DMS53 (cell line): Measurements from ENCODE around the gene PHLDB3.
"Not testable (repeated sequence)": the region's sequence is repeated elsewhere in the genome, so short reads cannot be mapped to it uniquely, and the experiment has no call there.

Experiments used
- DNase-seq: peaks from one replicate; lab custom pipeline; 2025; lab: John Stamatoyannopoulos, UW

PHLDB3 gene

GRCh38 chr19:43504426-43505185, at the start of gene PHLDB3:
Gene PHLDB3, minus strand, starts transcription at chr19:43504746. Its CDS starts 628 bp downstream, at chr19:43504118.
- DNase-seq = peak; percentile 67

GRCh38 chr19:43553656-43554055, 49.1 kb upstream of the PHLDB3 start:
- no peak for DNase-seq

- no peak for DNase-seq
Measured at GRCh38 chr19:43552616-43553015, 48.1 kb upstream of the PHLDB3 start.

- DNase-seq = no peak
Measured at GRCh38 chr19:43552198-43552450, 47.6 kb upstream of the PHLDB3 start.

- no peak for DNase-seq
Measured at GRCh38 chr19:43551399-43552197, 47.1 kb upstream of the PHLDB3 start.

- DNase-seq = no peak
Measured at GRCh38 chr19:43548706-43549105, 44.2 kb upstream of the PHLDB3 start.

GRCh38 chr19:43547926-43548325, 43.4 kb upstream of the PHLDB3 start:
- not testable (repeated sequence) for DNase-seq

GRCh38 chr19:43546581-43546980, 42.0 kb upstream of the PHLDB3 start:
- DNase-seq = no peak

- no peak for DNase-seq
Measured at GRCh38 chr19:43545981-43546380, 41.4 kb upstream of the PHLDB3 start.

GRCh38 chr19:43545276-43545675, 40.7 kb upstream of the PHLDB3 start:
- DNase-seq = no peak

- no peak for DNase-seq
Measured at GRCh38 chr19:43544077-43544476, 39.5 kb upstream of the PHLDB3 start.

- no peak for DNase-seq
Measured at GRCh38 chr19:43541920-43542650, 37.5 kb upstream of the PHLDB3 start.

- DNase-seq = no peak
Measured at GRCh38 chr19:43540381-43540780, 35.8 kb upstream of the PHLDB3 start.

- DNase-seq = no peak
Measured at GRCh38 chr19:43538922-43539321, 34.4 kb upstream of the PHLDB3 start.

GRCh38 chr19:43534816-43535761, 30.5 kb upstream of the PHLDB3 start:
- peak; percentile 46 for DNase-seq

- peak; percentile 52 for DNase-seq
Measured at GRCh38 chr19:43534305-43534815, 29.8 kb upstream of the PHLDB3 start.

GRCh38 chr19:43533546-43534304, 29.2 kb upstream of the PHLDB3 start:
- peak; percentile 99 for DNase-seq

- DNase-seq = peak; percentile 98
Measured at GRCh38 chr19:43532962-43533545, 28.5 kb upstream of the PHLDB3 start, which contains the start of gene ZNF575. Gene ZNF575, plus strand, starts transcription at chr19:43533188. Its CDS starts 1,235 bp downstream, at chr19:43534423.

- DNase-seq = peak; percentile 80
Measured at GRCh38 chr19:43532571-43532961, 28.0 kb upstream of the PHLDB3 start.
